ENCODE measurements around the gene ALG3. TPM values are rescaled to one million over a fixed set of nuclear protein-coding genes. Genes with fewer than 3 reads are reported as not detected.

ALG3 gene
- total RNA-seq, 2 experiments from 2014 or later: 45.3 to 60.2 TPM

- Histone ChIP-seq H3K36me3 (ENCODE audit: insufficient read depth, low read length) (peaks cover 2% of the 10 kb centered on the region; the same call in 1 of the 2 replicates), H3K4me1 (ENCODE audit: insufficient read depth, low read length, poor library complexity, severe bottlenecking) (peaks cover 7% of the 10 kb centered on the region), H3K9me3 (ENCODE audit: low read length) (no peaks in the 10 kb centered on the region), H2AFZ (ENCODE audit: low read length) (no peak overlapping the region), H3K9me2 (ENCODE audit: insufficient read depth, low read length) (no peaks in the 10 kb centered on the region), H4K20me1 (ENCODE audit: insufficient read depth, low read length) (no peaks in the 10 kb centered on the region; the same call in 1 of the 2 replicates), H3K4me3 (ENCODE audit: low read depth, low read length, poor library complexity, severe bottlenecking) (no peak overlapping the region), H3K27ac (ENCODE audit: low read depth, low read length, poor library complexity, severe bottlenecking) (no peak overlapping the region), H3K79me2 (ENCODE audit: insufficient read depth, low read depth, low read length) (no peaks in the 10 kb centered on the region), H3K4me2 (ENCODE audit: low read length) (no peak overlapping the region)
- ChIA-PET POLR2A (interaction anchor here (1.0 kb wide), 1 partner anchor 67 kb away, joined by 3 read pairs; no protein-coding TSS in a partner anchor), CTCF (ENCODE audit: unreplicated experiment) (interaction anchor here (0.6 to 1.0 kb wide), 2 partner anchors 9 to 30 kb away, joined by 3 read pairs; no protein-coding TSS in a partner anchor)
- TF ChIP-seq EZH2phosphoT487 (IDR thresholded peaks at IDR 0.05; ENCODE audit: borderline replicate concordance, low read depth, low read length): no peak
- no peak for TF ChIP-seq CTCF (conservative IDR thresholded peaks at IDR 0.05; ENCODE audit: low read length)
- no TSS peak for BruUV-seq (replicated peaks)
- intact Hi-C loops (cut with micrococcal nuclease; ENCODE audit: unreplicated experiment): no loop called here
- no peak for DNase-seq (ENCODE audit: low spot score)
Observed at GRCh38 chr3:184236636-184237035, 12.1 kb downstream of the ALG3 start.

GRCh38 chr3:184236033-184236410 is 12.7 kb downstream of the ALG3 start:
- Histone ChIP-seq H4K20me1 (ENCODE audit: insufficient read depth, low read length) (no peaks in the 10 kb centered on the region; the same call in 1 of the 2 replicates), H3K9me3 (ENCODE audit: low read length) (no peaks in the 10 kb centered on the region), H3K36me3 (ENCODE audit: insufficient read depth, low read length) (no peaks in the 10 kb centered on the region), H3K79me2 (ENCODE audit: insufficient read depth, low read depth, low read length) (no peaks in the 10 kb centered on the region), H3K9me2 (ENCODE audit: insufficient read depth, low read length) (no peaks in the 10 kb centered on the region), H2AFZ (ENCODE audit: low read length) (no peak overlapping the region), H3K27ac (ENCODE audit: low read depth, low read length, poor library complexity, severe bottlenecking) (no peak overlapping the region), H3K4me2 (ENCODE audit: low read length) (no peak overlapping the region), H3K4me1 (ENCODE audit: insufficient read depth, low read length, poor library complexity, severe bottlenecking) (peaks cover 7% of the 10 kb centered on the region), H3K4me3 (ENCODE audit: low read depth, low read length, poor library complexity, severe bottlenecking) (no peak overlapping the region)
- TF ChIP-seq EZH2phosphoT487 (IDR thresholded peaks at IDR 0.05; ENCODE audit: borderline replicate concordance, low read depth, low read length) (no peak), CTCF (conservative IDR thresholded peaks at IDR 0.05; ENCODE audit: low read length) (no peak)
- CTCF ChIA-PET (ENCODE audit: unreplicated experiment): interaction anchor here (1.0 kb wide), 1 partner anchor 8 kb away, joined by 3 read pairs; no protein-coding TSS in a partner anchor
- POLR2A ChIA-PET: interaction anchor here (1.0 kb wide), 1 partner anchor 67 kb away, joined by 3 read pairs; no protein-coding TSS in a partner anchor
- BruUV-seq (replicated peaks): no TSS peak
- DNase-seq (ENCODE audit: low spot score): no peak
- intact Hi-C loops (cut with micrococcal nuclease; ENCODE audit: unreplicated experiment): no loop called here

- Histone ChIP-seq H3K9me3 (ENCODE audit: low read length) (no peaks in the 10 kb centered on the region), H3K9me2 (ENCODE audit: insufficient read depth, low read length) (no peaks in the 10 kb centered on the region), H3K27ac (ENCODE audit: low read depth, low read length, poor library complexity, severe bottlenecking) (no peak overlapping the region), H4K20me1 (ENCODE audit: insufficient read depth, low read length) (no peaks in the 10 kb centered on the region; the same call in 1 of the 2 replicates), H3K4me3 (ENCODE audit: low read depth, low read length, poor library complexity, severe bottlenecking) (no peak overlapping the region), H3K4me2 (ENCODE audit: low read length) (no peak overlapping the region), H2AFZ (ENCODE audit: low read length) (no peak overlapping the region), H3K4me1 (ENCODE audit: insufficient read depth, low read length, poor library complexity, severe bottlenecking) (peaks cover 7% of the 10 kb centered on the region), H3K36me3 (ENCODE audit: insufficient read depth, low read length) (no peaks in the 10 kb centered on the region), H3K79me2 (ENCODE audit: insufficient read depth, low read depth, low read length) (no peaks in the 10 kb centered on the region)
- ChIA-PET POLR2A (no interaction called here), CTCF (ENCODE audit: unreplicated experiment) (no interaction called here)
- no TSS peak for BruUV-seq (replicated peaks)
- TF ChIP-seq EZH2phosphoT487 (IDR thresholded peaks at IDR 0.05; ENCODE audit: borderline replicate concordance, low read depth, low read length): no peak
- TF ChIP-seq CTCF (conservative IDR thresholded peaks at IDR 0.05; ENCODE audit: low read length): no peak
- intact Hi-C loops (cut with micrococcal nuclease; ENCODE audit: unreplicated experiment): no loop called here
- DNase-seq (ENCODE audit: low spot score): no peak
Observed at GRCh38 chr3:184235381-184236032, 13.3 kb downstream of the ALG3 start.

Measured in OCI-LY7 (cell line).